HG02870 (cell line): Measurements from ENCODE around the gene ORAI2.
"Not testable (repeated sequence)": the region's sequence is repeated elsewhere in the genome, so short reads cannot be mapped to it uniquely, and the experiment has no call there.

Experiments
- ATAC-seq: cut with Tn5 transposase; IDR thresholded peaks from one replicate; pipeline ENCODE4 v1.9.1; 2021; ENCODE audit warnings: mild to moderate bottlenecking, moderate library complexity; ENCODE audit not compliant: unreplicated experiment

Gene ORAI2

GRCh38 chr7:102433219-102434038 is at the start of gene ORAI2:
TSS of gene ORAI2 (plus strand) at chr7:102433575. CDS start at chr7:102438957, 5,382 bp downstream.
- peak; percentile 58 for ATAC-seq

GRCh38 chr7:102387064-102387463 is 46.3 kb upstream of the ORAI2 start:
- ATAC-seq: no peak

- ATAC-seq: no peak
Measured at GRCh38 chr7:102389810-102390209, 43.6 kb upstream of the ORAI2 start.

GRCh38 chr7:102390697-102391484 is 42.5 kb upstream of the ORAI2 start:
- no peak for ATAC-seq

- ATAC-seq: no peak
Measured at GRCh38 chr7:102392330-102392729, 41.0 kb upstream of the ORAI2 start.

- ATAC-seq: no peak
Measured at GRCh38 chr7:102393467-102393866, 39.9 kb upstream of the ORAI2 start.

GRCh38 chr7:102395592-102395872 is 37.8 kb upstream of the ORAI2 start:
- ATAC-seq: no peak

GRCh38 chr7:102395873-102396709 is 37.3 kb upstream of the ORAI2 start, which contains the start of gene PRKRIP1:
TSS of gene PRKRIP1 (plus strand) at chr7:102396363. CDS start at chr7:102396412, 49 bp downstream.
- peak; percentile 96 for ATAC-seq

GRCh38 chr7:102396710-102397019 is 36.7 kb upstream of the ORAI2 start:
- ATAC-seq: no peak

GRCh38 chr7:102398543-102398942 is 34.8 kb upstream of the ORAI2 start:
- ATAC-seq: no peak

- no peak for ATAC-seq
Measured at GRCh38 chr7:102400360-102400759, 33.0 kb upstream of the ORAI2 start.

- ATAC-seq: no peak
Measured at GRCh38 chr7:102403563-102403962, 29.8 kb upstream of the ORAI2 start.

- peak; percentile 88 for ATAC-seq
Measured at GRCh38 chr7:102404005-102404861, 29.1 kb upstream of the ORAI2 start.

GRCh38 chr7:102404862-102405188 is 28.6 kb upstream of the ORAI2 start:
- ATAC-seq: not testable (repeated sequence)

- ATAC-seq: no peak
Measured at GRCh38 chr7:102407910-102408309, 25.5 kb upstream of the ORAI2 start.

- not testable (repeated sequence) for ATAC-seq
Measured at GRCh38 chr7:102408530-102408929, 24.8 kb upstream of the ORAI2 start.

- ATAC-seq: no peak
Measured at GRCh38 chr7:102409340-102409739, 24.0 kb upstream of the ORAI2 start.

- no peak for ATAC-seq
Measured at GRCh38 chr7:102410123-102410522, 23.3 kb upstream of the ORAI2 start.

- ATAC-seq: no peak
Measured at GRCh38 chr7:102410918-102411317, 22.5 kb upstream of the ORAI2 start.

GRCh38 chr7:102412548-102412947 is 20.8 kb upstream of the ORAI2 start:
- no peak for ATAC-seq

GRCh38 chr7:102413091-102413490 is 20.3 kb upstream of the ORAI2 start:
- ATAC-seq: no peak
